RWPE1 (cell line): Measurements from ENCODE around the gene PTPRCAP.
A peak's percentile ranks its signal among the peaks of the same experiment; 100 is the strongest.

Experiments
- CTCF ChIA-PET: fragments of 350-600 bp; sonication (Branson Sonifier 250); formaldehyde crosslinking; extraction: SDS; loops from one replicate; lab custom pipeline; 2021; lab: Yijun Ruan, JAX
- POLR2A ChIA-PET: fragments of 400-600 bp; formaldehyde crosslinking; extraction: SDS; loops from one replicate; lab custom pipeline; 2020; ENCODE audit warnings: antibody characterized with exemption; ENCODE audit not compliant: low non-redundant PET; lab: Yijun Ruan, JAX
- DNase-seq: peaks from one replicate; pipeline ENCODE4 v3.0.0; 2012; ENCODE audit warnings: low spot score
- H3K27ac ChIP-seq: fragments of 450-650 bp; 2 replicates; pipeline ENCODE4 v1.5.1; 2017
- TF ChIP-seq, protein P1 (sequence below): fragments of 450-650 bp; conservative IDR thresholded peaks from 2 replicates; pipeline ENCODE4 v1.5.1; 2017; ENCODE audit warnings: low read depth, mild to moderate bottlenecking

PTPRCAP gene

DNA sequence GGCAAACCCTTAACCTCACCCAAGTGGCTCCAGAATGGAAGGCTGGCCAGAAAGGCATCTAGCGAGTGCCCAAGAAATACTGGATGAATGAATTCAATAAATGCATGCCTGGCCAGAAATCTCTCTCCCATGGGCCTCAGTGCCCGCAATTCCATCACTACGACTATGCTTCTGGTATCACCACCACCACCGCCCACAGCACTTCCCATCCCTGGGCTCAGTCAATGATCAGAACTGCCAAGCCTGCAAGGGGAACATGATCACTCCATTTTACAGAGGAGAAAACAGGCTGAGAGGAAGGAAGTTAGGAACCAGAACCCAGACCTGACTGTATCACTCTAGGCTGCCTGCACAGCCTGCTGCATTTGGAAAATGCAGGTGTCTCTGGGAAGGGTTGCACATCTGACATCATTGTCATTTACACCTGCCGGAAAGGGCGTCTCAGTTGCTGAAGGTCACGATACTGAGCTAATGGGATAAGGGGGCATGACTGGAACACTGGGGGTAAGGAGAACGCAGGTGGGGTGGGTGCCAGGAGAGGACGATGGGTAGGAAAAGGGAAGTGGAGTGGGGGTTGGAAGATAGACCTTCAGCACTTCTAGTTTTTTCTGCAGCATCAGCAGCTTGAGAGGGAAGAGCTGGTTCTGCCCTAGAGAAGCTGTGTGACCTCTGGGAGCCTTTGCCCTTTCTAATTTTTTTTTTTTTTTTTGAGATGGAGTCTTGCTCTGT lies 11.8 kb upstream of the PTPRCAP start:
- TF ChIP-seq, protein P1, sequence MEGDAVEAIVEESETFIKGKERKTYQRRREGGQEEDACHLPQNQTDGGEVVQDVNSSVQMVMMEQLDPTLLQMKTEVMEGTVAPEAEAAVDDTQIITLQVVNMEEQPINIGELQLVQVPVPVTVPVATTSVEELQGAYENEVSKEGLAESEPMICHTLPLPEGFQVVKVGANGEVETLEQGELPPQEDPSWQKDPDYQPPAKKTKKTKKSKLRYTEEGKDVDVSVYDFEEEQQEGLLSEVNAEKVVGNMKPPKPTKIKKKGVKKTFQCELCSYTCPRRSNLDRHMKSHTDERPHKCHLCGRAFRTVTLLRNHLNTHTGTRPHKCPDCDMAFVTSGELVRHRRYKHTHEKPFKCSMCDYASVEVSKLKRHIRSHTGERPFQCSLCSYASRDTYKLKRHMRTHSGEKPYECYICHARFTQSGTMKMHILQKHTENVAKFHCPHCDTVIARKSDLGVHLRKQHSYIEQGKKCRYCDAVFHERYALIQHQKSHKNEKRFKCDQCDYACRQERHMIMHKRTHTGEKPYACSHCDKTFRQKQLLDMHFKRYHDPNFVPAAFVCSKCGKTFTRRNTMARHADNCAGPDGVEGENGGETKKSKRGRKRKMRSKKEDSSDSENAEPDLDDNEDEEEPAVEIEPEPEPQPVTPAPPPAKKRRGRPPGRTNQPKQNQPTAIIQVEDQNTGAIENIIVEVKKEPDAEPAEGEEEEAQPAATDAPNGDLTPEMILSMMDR, result no peak
- ChIA-PET POLR2A (interaction anchor here (0.6 to 0.7 kb wide), 2 partner anchors 16 to 1160 kb away, joined by 3 to 5 read pairs; partner anchors contain the start of gene YIF1A), CTCF (interaction anchor here (1.0 to 1.1 kb wide), 2 partner anchors 9 to 181 kb away, joined by 3 to 4 read pairs; no protein-coding TSS in a partner anchor)
- H3K27ac ChIP-seq, result no peak overlapping the region
- no peak for DNase-seq

DNA sequence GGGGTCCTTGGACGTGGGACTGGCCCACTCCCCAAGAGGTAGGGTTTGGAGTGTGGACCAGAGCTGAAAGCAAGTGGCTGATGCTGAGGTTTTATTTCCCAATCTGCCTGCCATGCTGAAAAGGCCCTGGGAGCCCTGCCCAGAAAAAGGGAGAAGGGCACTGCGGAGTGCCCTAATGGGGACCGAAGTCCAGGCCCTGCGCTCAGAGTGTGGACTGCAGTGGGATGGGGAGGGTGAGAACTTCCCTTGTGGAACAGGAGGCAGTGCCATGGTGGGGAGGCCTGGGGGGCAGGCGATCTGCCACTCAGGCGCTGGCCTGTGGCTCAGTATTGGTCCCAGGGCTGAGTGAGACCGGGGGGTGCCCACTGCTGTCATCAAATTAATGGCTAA lies 10.7 kb upstream of the PTPRCAP start:
- H3K27ac ChIP-seq, result no peak overlapping the region
- TF ChIP-seq, protein P1, result no peak
- no peak for DNase-seq
- ChIA-PET CTCF (interaction anchor here (0.6 kb wide), 2 partner anchors 9 to 97 kb away, joined by 3 to 4 read pairs; no protein-coding TSS in a partner anchor), POLR2A (no interaction called here)

DNA sequence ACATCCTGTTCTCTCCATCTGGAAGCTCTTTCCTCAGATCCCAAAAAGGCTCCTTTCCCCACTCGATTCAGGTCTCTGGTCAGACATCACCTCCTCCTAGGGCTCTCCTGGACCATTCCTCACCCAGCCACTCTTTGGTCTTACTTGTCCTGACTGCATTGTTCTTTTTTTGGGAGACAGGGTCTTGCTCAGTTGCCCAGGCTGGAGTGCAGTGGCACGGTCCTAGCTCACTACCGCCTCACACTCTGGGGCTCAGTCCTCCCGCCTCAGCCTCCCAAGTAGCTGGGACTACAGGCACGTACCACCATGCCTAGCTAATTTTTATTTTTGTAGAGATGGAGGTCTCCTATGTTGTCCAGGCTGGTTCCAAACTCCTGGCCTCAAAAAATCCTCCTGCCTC lies 8.0 kb upstream of the PTPRCAP start:
- CTCF ChIA-PET, result no interaction called here
- POLR2A ChIA-PET, result no interaction called here

DNA sequence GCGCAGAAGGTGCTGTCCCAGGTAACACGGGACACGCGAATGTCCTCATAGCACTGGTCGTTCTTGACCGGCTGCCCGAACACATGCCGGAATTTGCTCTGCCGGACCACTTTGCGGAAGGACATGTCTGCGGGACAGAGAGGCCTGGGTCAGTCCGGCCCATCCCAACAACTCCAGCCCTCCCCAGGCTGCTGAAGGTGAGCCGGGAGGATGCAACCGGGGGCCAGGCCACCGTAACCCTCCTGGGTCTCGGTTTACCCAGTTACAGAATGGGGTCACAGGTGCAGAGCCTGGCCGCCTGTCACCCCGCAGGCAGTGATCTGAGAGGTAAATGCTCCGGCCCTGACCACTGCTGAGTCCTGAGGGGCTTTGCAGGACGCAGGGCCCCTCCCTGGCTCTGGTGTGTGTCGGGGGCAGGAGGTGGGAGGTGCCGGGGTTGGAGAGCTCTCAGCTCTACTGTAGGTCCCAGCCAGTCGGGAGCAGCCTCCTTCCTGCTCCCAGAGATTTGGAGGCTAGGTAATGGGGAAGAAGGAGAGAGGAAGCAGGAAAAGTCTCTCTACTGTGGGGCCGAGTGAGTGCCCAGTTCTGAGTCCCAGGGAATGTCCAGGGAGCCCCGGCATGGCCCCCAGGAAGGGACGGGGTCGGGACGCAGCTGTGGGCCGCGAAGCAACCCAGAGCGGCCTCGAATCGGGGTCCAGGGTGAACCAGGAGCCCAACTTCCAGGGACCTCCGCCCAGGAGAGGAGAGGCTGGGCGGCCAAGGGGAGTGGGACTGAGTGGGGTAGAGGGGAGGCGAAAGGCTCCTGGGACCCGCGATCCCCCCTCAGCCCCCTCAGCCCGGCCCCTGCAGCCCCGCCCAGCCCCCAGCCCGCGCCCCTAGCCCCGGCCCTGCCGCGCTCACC lies 5.3 kb upstream of the PTPRCAP start:
- TF ChIP-seq, protein P1, result no peak
- POLR2A ChIA-PET, result interaction anchor here (0.6 to 0.7 kb wide), 4 partner anchors 12 to 151 kb away, joined by 3 to 9 read pairs (median 4); partner anchors contain the start of gene PITPNM1
- CTCF ChIA-PET, result interaction anchor here (0.7 kb wide), 1 partner anchor 35 kb away, joined by 4 read pairs; no protein-coding TSS in a partner anchor
- no peak for DNase-seq
- H3K27ac ChIP-seq, result peak overlapping the region; percentile 87

More for the DNA sequence above, 8.0 kb upstream of the PTPRCAP start:
- TF ChIP-seq, protein P1, result no peak
- DNase-seq, result no peak
- no peak overlapping the region for H3K27ac ChIP-seq

DNA sequence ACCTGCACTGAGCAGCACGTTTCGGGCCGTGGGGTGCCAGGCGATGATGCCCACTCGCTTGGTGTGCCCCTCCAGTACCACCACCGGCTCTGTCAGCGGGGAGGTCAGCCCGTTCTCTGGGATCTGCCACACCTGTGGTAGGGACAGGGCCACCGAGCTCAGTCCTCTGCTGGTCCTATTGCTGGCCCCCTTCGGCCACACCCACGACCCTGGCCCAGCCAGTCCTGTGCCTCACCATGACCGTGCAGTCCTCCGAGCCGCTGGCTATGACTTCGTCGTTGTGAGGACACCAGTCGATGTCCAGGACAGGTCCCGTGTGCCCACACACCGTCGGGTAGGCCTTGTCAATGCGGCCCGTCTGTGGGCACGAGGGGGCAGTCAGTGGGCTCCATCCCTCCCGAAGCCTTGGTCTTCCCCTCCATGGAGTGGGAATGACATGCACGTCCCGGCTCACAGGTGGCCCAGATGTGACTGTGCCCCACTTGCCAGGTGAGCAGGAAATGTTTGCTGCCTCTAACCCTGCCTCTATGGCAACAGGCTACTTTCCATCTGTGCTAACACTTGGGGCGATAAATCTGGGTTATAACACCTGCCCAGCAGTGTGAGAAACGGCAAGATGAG lies 4.4 kb upstream of the PTPRCAP start:
- ChIA-PET CTCF (no interaction called here), POLR2A (interaction anchor here (0.6 kb wide), 1 partner anchor 40 kb away, joined by 5 read pairs; the partner anchor contains the start of gene PPP1CA)
- DNase-seq, result no peak
- peak overlapping the region; percentile 87 for H3K27ac ChIP-seq
- TF ChIP-seq, protein P1, result no peak
